GM19043 (cell line): ENCODE results near the gene MYO5A.

ENCODE experiments used
- ATAC-seq: cut with Tn5 transposase; IDR thresholded peaks from one replicate; pipeline ENCODE4 v1.9.1; 2021; ENCODE audit warnings: low read depth; ENCODE audit not compliant: unreplicated experiment

Gene MYO5A

DNA sequence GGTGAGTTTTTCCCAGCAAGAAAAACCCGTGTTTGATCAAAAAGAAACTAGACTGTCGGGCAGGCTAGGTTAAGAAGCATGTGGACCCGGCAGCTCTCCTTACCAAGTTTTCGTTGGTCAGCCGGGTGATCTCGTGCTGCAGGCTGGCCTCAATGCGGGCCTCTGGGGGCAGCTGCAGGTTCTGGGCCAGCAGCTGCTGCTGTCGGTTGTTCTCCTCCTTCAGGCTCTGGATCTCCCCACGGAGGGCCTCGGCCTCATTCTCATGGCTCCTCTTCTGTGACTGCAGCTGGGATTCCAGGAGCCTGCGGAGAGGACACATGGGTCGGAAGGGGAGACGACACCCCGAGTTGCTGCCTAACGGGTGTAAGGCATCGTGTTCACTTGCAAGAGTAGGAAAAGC lies 188.6 kb downstream of the MYO5A start:
- ATAC-seq: no peak

DNA sequence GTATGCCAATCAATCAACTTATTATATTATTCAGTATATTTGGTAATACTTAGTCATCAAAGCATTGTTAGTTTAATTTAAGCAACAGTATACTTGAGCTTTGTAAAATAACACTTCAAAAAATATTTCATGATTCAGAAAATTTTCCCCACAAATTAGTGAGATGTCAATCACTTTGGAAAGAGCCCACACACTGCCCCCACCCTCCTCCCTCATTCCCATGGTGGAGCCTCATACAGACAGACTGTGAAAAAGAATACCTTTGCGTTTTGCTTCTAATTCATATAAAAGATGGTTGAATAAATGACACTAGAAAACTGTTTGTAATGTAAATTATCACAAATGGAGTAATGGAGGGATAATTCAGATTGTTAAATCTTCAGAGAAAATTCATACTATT lies 189.8 kb downstream of the MYO5A start:
- ATAC-seq: no peak

DNA sequence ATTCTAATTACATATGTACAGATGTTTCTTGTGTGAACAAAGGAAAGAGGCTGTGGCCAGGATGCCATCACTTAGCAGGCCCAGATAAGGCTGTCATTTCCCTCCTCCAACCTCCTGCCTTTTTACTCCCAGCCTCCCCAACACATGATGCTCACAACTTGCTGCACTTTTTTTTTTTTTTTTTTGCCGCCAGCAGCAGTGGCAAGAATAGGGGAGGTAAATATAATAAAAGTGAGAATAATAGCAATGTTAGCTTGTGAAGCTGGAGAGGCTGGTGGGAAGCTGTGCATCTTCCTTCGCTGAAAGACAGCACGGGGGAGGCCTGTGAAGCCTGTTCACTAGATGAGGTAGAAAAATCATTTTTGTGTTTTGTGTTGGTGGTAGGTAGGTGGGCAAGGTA lies 190.6 kb downstream of the MYO5A start:
- no peak for ATAC-seq

DNA sequence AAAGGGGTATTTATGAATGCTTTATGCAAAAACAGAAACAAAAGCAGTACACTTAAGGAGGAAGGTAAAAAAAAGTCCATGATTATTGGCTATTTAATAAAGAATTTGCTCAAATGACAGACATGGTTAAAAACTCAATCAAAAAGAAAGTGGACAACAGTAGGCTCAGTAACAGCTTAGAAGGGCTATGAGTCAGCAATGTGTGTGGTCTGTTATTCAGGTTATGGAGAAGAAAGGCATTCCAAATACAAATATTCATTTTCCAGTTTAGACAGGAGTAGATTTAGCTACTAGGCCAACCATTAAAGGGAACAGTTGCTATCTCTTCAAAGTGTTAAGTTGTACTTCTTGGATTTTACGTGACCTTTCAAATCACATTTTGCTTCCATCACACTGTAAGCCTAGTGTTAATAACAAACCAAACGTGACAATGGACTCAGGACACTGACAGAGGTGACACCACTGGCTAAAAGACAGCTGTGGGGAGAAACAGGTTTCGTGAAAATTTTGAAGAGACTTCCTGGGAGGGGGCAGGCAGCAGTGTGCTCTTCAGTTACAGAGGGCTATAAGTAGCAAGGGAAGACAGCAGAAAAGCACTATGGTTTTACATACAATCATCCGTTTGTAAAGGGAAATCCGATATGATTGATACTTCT lies 191.4 kb downstream of the MYO5A start:
- no peak for ATAC-seq

DNA sequence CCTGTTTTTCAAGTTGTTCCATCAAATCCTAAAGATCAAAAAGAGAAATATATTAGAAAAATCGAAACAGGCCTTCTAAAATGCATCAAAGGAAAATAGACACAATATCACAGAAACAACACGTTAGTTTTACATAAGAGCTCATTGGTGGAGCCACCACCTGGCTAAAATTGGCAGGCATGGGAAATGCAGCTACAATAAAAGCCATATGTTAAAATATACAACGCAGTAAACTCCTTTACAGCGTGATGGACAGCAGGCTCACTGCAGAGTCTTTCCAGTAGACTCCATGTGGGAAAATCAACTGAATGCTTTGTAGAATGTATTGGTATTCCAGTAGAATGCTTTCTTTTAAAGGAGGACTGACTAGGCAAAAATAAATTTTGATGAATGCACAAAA lies 192.2 kb downstream of the MYO5A start:
- no peak for ATAC-seq

DNA sequence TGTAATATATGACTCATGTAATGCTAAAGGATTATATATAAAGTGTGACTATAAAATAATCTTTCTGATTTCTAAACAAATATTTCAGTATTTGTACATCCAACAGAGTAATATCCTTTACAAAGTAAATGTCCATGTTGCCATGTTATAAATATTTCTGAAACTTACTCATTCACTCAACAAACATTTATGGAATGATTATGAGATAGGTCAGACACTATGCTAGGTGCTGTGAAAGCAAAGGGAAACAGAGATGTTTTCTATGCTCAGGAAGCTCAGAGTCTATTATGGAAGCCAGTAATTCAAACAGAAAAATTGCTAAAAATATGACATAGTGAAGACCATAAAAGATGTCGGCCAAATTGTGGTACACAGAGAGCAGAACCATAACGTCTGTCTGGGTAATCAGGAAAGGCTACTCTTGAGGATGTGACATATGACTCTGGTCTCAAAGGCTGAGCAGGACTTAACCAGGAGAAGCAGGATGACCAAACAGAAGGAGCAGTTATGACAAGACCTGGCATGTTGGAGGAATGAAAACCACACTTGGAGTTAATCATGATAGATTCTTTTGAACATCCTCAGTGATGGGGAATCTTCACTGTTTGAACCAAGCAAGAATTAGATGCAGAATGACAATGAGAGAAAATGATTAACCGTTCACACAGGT lies 194.1 kb downstream of the MYO5A start:
- ATAC-seq: no peak

DNA sequence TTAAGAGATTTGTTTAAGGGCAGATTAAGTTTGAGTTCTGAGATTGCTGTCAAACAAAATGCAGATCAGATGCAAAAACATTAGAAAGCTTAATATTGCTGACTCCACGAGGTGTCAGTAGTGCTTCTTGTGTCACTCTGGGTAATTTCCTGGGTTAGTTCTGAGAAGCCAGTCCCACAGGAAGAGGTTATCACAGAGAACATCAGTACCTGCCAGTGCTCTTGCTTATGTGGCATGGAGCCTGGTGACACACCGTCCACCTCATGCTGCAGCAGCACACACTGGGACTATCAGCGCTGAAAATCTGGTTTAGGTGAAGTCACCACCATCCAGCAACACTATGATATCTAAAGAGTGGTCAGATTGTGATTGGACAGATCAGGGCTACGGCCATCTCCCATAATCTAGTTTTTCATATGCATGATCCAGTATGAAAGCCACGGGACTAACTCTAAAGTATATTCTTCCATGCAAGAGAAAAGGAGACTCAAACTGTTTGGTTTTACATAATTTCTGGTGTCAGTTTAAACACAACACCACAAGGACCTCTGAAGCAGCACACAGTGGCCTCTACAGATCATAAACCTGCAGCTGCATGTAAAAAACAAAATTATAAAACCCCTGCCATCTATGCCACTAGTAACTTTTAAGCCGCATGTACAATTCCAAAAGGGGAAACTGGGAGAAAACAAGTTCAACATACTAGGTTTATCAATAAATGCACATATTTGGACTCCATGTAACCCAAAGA lies 197.0 kb downstream of the MYO5A start:
- peak; percentile 82 for ATAC-seq

DNA sequence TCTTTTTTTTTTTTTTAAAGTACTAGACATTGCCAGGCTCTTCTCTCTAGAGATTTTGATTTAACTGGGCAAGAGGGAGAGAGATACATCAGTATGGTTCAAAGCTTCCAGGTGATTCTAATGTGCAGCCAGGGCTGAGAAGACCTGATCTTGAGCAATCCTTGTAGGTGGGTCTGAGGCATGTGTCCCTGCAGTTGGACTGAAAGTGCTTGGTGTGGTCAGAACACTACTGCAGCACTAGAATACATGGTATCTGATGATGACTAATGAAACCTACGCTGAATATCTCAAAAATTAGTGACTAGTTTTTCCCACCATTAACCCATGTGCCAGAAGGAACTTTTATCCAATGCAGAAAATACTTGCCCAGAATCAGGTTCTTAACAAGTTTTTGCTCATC lies 198.7 kb downstream of the MYO5A start:
- no peak for ATAC-seq

DNA sequence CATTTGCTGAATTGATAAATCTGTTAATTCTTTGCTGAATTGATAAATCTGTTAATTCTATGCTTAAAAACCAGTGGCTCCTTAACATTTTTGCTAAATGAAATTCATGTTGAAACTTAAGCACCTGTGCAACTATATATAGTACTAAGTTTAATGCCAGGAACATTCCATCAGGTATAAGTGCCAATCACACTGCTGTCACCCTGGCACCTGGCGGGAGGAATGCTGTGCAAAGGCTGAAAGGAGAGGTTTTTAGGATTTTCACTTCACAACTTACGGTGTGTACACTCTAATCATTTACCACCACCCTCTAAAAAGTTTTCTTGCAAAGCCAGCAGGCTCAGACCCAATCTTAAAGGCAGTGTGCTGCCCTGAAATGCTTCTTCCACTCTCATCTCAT lies 199.5 kb downstream of the MYO5A start:
- no peak for ATAC-seq

DNA sequence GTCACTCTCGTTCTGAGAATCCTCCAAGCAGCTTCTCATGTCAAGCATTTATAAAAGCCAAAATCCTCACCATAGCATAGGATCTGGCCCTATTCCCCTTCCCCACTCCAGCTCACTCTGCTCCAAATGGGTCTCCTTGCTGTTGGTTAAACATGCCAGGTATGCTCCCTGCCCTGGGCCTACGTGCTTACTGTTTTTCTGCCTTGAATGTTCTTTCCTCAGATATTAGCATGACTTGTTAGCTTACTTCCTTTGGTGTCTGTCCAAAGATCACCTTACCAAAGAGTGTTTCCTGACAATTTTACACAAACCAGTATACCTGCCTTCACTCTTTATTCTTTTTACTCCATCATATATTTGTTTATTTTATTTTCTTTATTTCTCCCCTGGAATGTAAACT lies 200.0 kb downstream of the MYO5A start:
- no peak for ATAC-seq

DNA sequence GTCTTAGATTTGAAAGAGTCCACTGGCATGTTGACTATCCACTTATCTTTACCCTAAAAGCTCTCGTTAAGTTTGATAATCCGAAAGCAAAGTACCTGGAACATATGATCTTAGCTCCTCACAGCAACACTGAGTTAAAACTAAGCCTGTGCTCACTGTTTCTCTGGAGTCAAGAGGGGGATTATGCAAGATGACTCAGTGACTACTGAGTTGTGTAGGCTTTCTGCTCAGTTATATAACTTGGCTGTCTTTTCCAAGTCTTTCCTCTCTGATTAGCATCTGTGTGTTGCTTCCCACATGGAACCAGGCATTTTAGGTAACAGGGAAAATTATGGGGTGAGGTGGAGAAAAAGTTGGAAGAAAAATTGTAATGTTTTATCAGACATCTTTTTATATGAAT lies 201.9 kb downstream of the MYO5A start:
- no peak for ATAC-seq

DNA sequence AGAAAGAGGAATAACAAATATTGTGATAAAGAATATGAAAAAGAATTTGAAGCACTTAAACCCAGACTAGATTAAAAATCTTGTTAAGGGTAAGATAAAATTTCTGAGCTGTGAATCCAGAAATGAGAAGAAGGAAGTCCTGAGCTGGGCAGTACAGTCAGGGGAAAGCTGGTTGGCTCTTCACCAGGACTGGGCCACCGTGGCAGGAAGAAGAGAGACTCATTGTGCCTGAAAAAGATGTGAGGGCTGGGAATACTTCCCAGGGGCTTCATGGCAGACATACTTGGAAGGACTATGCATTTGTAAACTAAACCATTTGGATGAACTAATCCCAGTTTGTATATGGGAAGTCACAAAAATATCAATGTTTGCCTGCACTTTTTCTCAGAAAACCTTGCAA lies 204.6 kb downstream of the MYO5A start:
- ATAC-seq: no peak

DNA sequence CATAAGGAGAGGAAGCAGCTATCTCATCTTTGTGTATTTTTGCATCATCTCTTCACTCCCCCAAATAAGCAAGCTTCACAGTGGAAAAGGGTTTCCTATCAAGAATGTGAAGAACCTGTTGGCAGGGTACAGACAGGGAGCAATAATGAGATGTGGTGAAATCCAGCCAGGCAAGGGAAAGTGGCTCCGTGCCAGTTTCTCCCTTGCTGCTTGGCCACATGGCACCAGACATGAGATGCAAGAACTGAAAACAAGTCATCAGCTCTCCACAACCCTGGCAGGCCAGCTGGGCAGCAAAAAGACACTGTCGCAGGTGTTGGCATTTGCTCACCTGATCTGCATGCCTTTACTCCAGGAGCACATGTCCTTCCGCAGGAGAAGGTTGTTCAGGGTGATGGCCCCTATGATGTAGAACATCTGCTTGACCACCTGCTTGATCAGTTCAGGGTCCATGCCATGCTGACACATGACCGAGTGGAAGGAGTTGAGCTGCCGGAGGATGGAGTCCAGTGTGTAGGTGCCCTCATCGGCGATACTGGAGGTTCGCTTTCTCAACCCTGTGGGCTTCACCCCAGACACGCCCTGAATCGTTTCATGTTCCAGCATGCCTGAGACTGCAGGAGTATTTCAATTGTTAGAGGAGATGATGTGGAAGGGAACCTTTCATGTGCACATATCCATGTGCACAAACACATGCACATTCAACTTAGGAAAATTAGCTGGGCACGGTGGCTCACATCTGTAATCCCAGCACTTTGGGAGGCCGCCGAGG lies 209.8 kb downstream of the MYO5A start:
- ATAC-seq: no peak

DNA sequence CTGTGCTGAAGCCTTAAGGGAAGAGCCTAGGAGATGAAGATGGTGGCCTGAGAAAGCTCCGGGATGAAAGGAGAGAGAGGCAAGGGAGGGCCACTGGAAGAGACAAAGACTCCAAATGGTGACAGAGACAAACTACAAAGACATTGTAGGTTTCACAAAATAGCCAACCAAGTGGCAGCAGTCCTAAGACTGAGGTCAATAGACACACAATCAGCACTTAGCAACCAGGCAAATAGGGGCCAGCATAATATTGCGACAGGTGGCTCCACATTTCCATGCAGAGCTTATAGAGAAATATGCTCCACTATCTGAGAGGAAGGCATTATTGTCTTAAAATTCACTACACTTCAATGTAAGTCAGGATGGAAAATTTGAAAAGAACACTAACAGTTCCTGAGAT lies 211.0 kb downstream of the MYO5A start:
- no peak for ATAC-seq

DNA sequence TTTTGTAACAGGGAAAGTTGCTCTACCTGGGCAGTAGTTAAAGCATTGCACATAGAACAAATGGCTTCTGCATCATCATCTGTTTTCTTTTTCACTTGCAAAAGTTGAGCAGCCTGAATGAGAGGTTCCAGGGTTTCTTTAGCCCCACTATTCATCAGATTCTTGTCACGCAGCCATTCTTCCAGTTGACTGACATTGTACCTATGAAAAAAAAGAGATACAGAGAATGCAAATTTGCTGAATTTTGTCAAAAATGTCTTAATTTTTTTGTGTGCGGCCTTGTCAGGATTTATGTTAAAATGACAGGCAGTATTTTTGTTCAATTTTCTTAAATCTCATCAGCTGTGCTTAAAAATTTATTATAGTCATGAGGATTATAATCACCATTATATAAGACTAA lies 211.7 kb downstream of the MYO5A start:
- ATAC-seq: no peak

DNA sequence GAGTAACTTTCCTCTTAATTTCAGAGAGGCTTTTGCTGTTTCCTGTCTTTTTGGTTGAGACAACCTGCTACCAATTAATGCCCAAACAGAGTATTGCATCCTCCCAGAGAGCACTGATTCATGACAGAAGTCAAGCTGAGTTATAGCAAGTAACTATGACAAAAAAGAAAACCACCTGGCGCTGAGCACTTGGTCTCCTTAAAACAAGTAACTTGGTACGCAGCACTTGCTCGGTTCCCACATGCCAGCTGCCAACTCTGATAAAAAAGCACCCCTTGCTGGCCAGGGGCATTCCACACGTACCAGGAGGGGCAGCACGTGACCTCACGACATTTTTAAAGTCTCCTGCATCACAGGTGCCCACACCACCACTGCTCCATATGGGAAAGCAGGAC lies 219.5 kb downstream of the MYO5A start:
- peak; percentile 69 for ATAC-seq

DNA sequence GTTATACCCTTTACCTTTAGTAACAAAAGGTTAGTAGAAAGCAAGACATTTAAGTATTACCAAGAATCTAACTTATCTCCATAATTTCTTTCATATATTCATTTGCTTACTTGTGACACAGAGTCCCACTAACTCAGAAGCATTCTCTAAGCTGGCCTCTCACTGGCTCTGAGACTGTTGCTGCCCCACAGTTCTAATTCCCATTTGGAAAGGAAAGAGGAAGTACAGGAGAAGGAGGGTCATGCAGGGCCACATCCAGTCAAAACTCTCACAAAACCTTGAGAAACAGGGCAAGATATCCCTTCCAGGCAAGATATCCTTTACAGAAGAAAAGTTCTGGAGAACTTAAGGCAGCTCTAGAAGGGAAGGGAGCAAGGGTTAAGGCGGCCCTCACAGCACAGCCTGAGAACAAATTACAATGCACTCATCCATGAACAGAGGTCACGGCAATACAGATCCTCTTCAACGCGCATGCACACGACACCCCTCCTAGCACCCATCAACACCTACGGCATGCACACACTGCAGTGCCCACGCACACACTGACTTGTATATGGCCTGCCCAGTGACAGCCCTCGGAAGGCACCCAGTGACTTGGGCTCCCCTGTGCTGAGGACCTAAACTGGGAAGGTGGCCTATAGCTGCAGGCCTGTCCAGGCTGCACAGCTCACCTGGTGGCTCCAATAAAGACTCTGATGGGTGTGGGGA lies 220.1 kb downstream of the MYO5A start:
- peak; percentile 63 for ATAC-seq

DNA sequence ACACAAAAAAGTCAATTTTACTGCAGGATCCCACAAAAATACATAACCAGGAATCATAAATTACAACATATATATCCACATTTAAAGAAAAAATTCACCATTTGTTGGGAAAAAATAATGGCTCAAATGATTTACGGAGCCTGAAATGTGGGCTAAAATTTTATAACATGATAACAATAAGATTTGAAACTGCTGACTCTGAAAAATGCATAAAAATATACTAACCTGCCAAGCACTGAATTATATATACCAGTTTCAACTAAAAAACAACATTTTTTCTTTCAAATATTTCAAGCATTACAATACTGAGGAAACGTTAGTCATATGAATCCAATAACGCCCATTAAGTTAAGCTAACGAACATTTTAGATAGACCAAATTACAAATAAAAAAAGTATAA lies 220.8 kb downstream of the MYO5A start:
- no peak for ATAC-seq

DNA sequence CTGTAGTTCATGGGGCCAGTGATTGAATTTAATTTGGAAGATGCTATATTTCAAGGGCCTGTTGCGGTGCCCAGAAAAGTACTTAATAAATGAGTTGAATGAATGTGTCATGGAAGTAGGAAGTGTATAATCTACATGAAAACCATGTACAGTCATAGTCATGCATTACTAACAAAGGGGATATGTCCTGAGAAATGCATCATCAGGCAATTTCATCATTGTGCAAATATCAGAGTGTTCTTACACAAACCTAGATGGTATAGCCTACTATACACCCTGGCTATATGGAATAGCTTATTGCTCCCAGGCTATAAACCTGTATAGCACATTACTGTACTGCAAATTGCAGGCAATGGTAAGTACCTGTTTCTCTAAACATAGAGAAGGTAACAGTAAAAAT lies 222.4 kb downstream of the MYO5A start:
- ATAC-seq: no peak

DNA sequence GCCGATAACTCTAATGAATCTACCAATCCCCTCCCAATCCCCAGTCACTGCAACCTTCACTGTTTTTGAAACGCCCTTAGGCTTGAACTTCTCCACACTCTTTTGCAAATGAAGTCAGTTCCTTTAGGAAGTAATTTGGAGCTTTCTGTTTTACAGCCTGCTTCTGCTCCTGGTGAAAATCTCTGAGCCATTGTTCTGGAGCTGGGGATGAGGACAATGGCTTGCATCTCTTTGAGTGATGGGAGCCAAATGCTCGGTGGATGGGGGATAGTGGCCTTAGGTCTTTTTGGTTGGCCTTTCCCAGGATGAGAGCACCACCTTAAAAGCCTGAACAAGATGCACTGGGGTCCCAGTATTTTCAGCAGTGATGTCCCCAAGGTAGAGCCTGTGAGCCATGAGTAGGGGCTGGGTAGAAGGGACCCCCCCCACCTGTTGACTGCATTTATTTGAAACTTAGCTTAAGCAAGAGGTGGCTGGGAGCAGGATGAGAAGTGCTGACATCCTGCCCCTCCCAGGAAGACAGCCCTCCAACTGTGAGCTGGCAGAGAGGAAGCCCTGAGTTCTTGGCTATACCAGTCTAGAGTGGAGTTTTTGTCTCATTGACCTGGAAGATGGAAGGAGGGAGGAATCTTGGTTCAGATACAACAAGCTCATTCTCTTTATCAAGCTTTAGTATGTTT lies 225.4 kb downstream of the MYO5A start:
- ATAC-seq: no peak
